Liver (tissue), 3 donors: Measurements from ENCODE around the gene ARHGAP33.

Experiments
- CTCF ChIP-seq: fragments of 150-350 bp; IDR thresholded peaks from 2 replicates; pipeline ENCODE4 v1.5.1; 2017; ENCODE audit warnings: improper control_type of control experiment, low read depth, low read length; ENCODE audit not compliant: missing input control
- HNF4G ChIP-seq: IDR thresholded peaks from 2 replicates; pipeline ENCODE4 v1.6.1; 2016; ENCODE audit warnings: antibody characterized with exemption
- donor health status: healthy.
- donor health status: healthy.

DNA sequence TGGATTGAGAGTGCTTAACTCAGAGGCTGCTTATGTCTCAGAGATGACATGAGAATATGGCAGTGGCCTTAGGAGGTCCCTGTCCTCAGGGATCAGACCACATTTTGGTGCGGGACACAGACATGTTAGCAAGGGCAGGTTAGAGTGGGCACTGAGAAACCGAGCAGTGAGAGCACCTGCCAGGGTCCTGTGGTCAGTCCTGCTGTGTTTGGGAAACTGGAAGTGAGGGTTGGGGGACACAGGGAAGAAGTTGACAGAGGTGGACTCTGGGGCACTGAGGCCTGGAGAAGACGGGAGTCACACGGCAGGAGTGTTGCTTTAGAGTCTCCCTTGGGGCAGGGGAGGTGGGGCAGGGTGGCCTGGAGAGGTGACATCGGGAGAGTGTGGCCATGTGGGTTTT, 40.5 kb upstream of the ARHGAP33 start:
- TF ChIP-seq CTCF (no peak), HNF4G (no peak)
